Tibial nerve (tissue), 4 donors: ENCODE results near the gene C14orf180. TPM values are rescaled to one million over a fixed set of nuclear protein-coding genes. Genes with fewer than 3 reads are reported as not detected.

ENCODE experiments used
- DNase-seq, 2 donors: peaks; one replicate each; pipeline ENCODE4 v3.0.0-alpha.2; 2019; ENCODE audit warnings: low spot score in 2 of 2
- H3K27ac ChIP-seq, 4 donors: fragments of 200-600 bp; sonication (generic) in 3 of 4; one replicate each; pipeline ENCODE4 v1.5.1; 2017 to 2019; ENCODE audit warnings: mild to moderate bottlenecking in 1 of 4
- H3K27me3 ChIP-seq, 2 donors: fragments of 200-600 bp; sonication (generic) in 1 of 2; one replicate each; pipeline versions ENCODE4 v1.5.1 to v1.6.0; 2017 to 2019
- H3K36me3 ChIP-seq, 3 donors: fragments of 200-600 bp; sonication (generic); one replicate each; pipeline ENCODE4 v1.5.1; 2018 to 2019
- H3K4me1 ChIP-seq, 4 donors: fragments of 200-600 bp; sonication (generic) in 3 of 4; one replicate each; pipeline ENCODE4 v1.5.1; 2017 to 2019
- H3K4me3 ChIP-seq, 4 donors: fragments of 200-600 bp; sonication (generic) in 3 of 4; one replicate each; pipeline ENCODE4 v1.5.1; 2017 to 2019; ENCODE audit warnings: mild to moderate bottlenecking in 1 of 4, moderate library complexity in 1 of 4
- H3K9me3 ChIP-seq, 4 donors: fragments of 200-600 bp; sonication (generic) in 3 of 4; one replicate each; pipeline ENCODE4 v1.5.1; 2017 to 2019
- EP300 ChIP-seq, 2 donors: sonication (generic); formaldehyde crosslinking; IDR thresholded peaks; one replicate each; pipeline ENCODE4 v1.6.1; 2017; ENCODE audit warnings: antibody characterized with exemption in 2 of 2, mild to moderate bottlenecking in 1 of 2
- POLR2A ChIP-seq, 2 donors: fragments of 450-650 bp; IDR thresholded peaks; one replicate each; pipeline ENCODE4 v1.6.1; 2017; ENCODE audit warnings: antibody characterized with exemption in 2 of 2, mild to moderate bottlenecking in 2 of 2, moderate library complexity in 2 of 2
- WGBS, 2 donors: methylation state at CpG; one replicate each; pipeline ENCODE4 v1.1.5; 2018; 5-methylcytosine and 5-hydroxymethylcytosine counted together
- total RNA-seq, 4 donors: library from RNA; depleted of rRNA; stranded (reverse); fragments of >200 nt; gene quantifications; one replicate each; pipeline ENCODE4 v1.1.0, GENCODE V29; 2016
- TF ChIP-seq, protein P1 (sequence below), 5 experiments: fragments of 200-600 bp in 3 of 5; fragments of 450-650 bp in 2 of 5; sonication (generic) in 3 of 5; IDR thresholded peaks; one replicate each; pipeline ENCODE4 v1.5.1; 2016 to 2019; ENCODE audit warnings: antibody characterized with exemption in 5 of 5, mild to moderate bottlenecking in 3 of 5, moderate library complexity in 2 of 5

Gene C14orf180
- total RNA-seq, 4 donors from 2014 or later, result 6.1 to 31.2 (median 11.1) TPM

DNA sequence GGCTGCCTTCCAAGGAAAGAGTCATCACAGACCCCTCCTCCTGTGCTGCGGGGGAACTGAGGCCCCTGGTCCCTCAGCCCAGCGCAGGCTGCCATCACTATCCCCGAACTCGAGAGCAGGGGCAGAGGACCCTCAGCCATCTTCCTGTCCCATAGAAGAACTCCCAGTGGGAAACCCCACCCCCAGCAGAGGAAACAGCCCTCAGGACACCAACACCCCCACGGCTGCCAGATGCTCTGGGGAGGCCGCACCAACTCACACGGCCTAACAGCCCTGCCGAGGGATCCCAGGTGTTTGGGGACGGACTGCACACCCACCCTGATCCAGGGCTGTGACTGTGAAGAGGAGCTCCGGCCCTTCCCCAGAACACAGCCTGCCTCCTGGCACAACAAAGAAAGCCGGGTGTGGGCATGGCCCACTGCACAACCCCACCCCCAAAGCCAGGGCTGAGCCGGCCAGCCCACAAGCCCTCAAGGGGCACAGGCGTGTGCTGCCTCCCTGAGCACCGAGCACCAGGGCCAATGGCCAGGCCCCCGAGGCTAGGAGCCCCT is 16.3 kb upstream of the C14orf180 start:
- Histone ChIP-seq H3K27me3 (peaks cover 0 to 36% of the 10 kb centered on the region in 2 donors), H3K27ac (no peak overlapping the region), H3K4me1 (peaks cover 0 to 13% (median 0%) of the 10 kb centered on the region in 4 donors), H3K4me3 (no peak overlapping the region), H3K9me3 (no peaks in the 10 kb centered on the region), H3K36me3 (no peaks in the 10 kb centered on the region)
- TF ChIP-seq, protein P1, sequence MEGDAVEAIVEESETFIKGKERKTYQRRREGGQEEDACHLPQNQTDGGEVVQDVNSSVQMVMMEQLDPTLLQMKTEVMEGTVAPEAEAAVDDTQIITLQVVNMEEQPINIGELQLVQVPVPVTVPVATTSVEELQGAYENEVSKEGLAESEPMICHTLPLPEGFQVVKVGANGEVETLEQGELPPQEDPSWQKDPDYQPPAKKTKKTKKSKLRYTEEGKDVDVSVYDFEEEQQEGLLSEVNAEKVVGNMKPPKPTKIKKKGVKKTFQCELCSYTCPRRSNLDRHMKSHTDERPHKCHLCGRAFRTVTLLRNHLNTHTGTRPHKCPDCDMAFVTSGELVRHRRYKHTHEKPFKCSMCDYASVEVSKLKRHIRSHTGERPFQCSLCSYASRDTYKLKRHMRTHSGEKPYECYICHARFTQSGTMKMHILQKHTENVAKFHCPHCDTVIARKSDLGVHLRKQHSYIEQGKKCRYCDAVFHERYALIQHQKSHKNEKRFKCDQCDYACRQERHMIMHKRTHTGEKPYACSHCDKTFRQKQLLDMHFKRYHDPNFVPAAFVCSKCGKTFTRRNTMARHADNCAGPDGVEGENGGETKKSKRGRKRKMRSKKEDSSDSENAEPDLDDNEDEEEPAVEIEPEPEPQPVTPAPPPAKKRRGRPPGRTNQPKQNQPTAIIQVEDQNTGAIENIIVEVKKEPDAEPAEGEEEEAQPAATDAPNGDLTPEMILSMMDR (IDR thresholded peaks at IDR 0.05), result no peak
- TF ChIP-seq POLR2A (IDR thresholded peaks at IDR 0.05) (no peak), EP300 (IDR thresholded peaks at IDR 0.05) (no peak)
- 65 to 72% methylated on average over 5 to 11 of the region's 15 CpGs for WGBS, 2 donors
- no peak for DNase-seq

DNA sequence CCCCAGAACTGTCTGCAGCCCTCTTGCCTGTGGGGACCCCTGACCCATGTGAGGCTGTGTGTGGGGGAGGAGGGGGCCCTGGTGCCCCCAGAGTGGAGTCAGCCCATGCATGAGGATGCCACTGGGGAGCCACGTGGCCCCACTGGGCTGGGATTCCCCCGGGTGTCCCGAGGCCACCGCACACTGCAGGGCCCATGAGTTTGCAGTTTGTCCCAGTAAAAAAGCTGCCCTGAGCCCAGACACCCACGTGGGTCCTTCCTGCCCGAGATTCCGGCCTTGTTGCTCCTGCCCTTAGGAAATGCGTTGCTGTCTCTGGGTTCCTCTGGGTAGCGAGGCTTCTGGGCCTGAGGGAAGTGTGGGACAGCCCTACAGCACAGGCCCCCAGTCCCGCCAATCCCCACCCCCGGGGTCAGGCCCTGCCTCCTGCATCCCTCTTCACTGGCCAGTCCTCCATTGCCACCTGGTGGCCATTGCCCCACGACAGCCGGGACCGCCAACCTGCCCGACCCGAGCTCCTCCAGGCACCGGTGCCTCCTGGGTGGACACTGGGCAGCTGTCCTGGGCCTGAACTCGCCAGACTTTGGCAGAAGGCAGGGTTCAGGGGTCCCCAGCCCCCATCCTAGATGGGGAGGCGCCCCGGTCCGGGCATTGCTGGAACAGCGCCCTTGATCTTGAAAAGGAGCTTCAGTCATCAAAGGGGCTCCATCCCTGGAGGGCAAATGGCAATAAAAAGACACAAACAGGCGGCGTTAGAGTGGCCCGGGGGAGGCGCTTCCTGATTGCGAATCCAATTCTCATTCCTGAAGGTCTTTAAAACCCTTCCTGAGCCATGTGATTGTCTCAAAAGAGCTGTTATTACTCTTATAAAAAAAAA is 15.6 kb upstream of the C14orf180 start:
- peaks cover 0 to 39% of the 10 kb centered on the region in 2 donors for H3K27me3 ChIP-seq
- no peak for TF ChIP-seq POLR2A (IDR thresholded peaks at IDR 0.05)
- TF ChIP-seq, protein P1 (IDR thresholded peaks at IDR 0.05), result peak; percentile 64 to 89 (median 76)
- H3K36me3 ChIP-seq, result no peaks in the 10 kb centered on the region
- H3K27ac ChIP-seq, result no peak overlapping the region
- no peak overlapping the region for H3K4me3 ChIP-seq
- 2 to 7% methylated on average over 20 to 24 of the region's 27 CpGs for WGBS, 2 donors
- H3K4me1 ChIP-seq, result peaks cover 0 to 13% (median 0%) of the 10 kb centered on the region in 4 donors
- H3K9me3 ChIP-seq, result no peaks in the 10 kb centered on the region
- DNase-seq, result peak in 1 of 2 donors; percentile 60

DNA sequence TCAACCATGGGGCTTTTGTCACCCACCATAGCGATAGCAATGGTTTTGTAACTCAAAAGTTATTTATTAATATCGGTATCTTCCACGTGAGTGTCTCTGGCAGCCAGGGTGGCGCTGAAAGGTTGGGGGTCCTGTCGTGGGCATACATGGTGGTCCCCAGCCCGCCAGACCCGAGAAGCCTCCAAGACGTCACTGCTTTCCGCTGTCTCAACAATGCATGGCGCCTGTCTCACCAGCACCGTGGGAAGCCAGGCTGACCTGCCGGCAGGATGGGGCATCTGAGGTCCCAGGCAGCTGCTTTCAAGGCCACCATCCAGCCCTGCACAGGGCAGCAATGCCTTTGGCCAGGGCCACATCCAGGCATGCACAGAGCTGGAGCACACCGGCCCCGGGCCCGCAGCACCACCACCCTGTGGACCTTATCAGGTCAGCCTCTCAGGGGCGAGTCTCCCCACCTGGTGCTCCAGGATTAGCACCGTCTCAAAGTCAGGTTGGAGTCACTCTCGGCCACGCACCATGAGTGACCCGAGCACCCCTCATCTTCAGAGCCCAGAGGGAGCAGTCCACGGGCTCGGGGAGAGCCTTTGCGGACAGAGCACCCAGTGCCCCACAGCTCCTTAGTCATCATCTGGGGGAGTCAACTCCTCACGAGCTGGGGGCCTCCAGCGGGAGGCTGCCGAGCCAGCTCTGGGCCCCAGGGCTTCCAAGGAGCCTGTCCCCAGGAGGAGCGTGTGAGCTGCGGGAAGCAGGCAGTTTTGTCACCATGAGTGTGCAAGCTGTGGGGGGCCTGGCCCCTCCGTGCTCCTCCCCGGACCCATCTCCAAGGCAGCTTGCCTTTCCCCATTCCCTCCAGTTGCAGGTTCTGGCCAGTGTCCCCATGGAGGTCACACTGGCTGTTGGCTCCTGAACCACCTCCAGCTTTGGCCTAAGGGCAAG is 14.6 kb upstream of the C14orf180 start:
- Histone ChIP-seq H3K27ac (no peak overlapping the region), H3K4me3 (no peak overlapping the region), H3K9me3 (no peaks in the 10 kb centered on the region), H3K27me3 (peaks cover 0 to 39% of the 10 kb centered on the region in 2 donors), H3K36me3 (no peaks in the 10 kb centered on the region), H3K4me1 (peaks cover 0 to 13% (median 0%) of the 10 kb centered on the region in 4 donors)
- no peak for DNase-seq
- WGBS, 2 donors, result 67 to 73% methylated on average over 20 to 25 of the region's 30 CpGs
- TF ChIP-seq EP300 (IDR thresholded peaks at IDR 0.05), result no peak
- TF ChIP-seq, protein P1 (IDR thresholded peaks at IDR 0.05), result no peak

DNA sequence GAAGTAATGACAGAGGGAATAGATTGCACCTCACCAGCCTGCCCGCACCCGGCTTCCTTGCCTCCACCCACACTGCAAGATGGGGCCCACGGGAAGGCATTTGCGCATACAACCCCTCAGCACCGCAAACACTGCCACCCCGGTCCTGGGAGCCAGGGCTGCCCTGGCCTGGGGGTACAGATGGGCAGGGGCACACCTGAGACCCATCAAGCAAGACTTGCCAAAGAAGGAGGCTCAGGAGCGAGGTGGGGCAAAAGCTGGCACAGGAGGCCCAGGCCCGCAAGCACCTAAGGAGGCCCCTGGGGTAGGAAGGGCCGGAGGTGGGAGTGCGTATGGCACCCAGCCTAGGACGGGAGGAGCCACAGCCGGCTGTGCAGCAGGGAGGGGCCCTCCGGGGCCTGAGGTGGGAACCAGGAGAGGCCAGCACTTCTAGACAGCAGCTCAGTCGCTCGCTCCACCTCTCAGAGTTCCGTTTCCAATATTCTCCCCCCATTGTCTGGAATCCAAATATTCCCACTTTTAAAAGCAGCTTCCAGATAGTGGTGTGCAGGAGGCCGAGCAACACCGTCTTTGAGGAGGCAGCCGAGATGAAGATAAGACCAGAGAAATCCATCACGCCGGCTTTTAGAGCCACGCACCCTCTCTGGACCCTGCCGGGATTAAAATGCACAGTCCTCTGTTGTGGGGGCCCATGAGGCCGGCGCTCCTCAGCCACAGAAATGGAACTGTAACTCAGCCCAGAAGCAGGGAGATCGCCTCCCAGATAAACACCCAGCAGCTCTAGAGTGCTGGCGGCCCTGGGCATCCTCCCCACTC is 12.2 kb upstream of the C14orf180 start:
- no peaks in the 10 kb centered on the region for H3K9me3 ChIP-seq
- no peak overlapping the region for H3K4me3 ChIP-seq
- 42 to 49% methylated on average over 20 to 27 of the region's 27 CpGs for WGBS, 2 donors
- DNase-seq, result no peak
- TF ChIP-seq EP300 (IDR thresholded peaks at IDR 0.05) (no peak), POLR2A (IDR thresholded peaks at IDR 0.05) (no peak)
- TF ChIP-seq, protein P1 (IDR thresholded peaks at IDR 0.05), result no peak
- H3K4me1 ChIP-seq, result peaks cover 0 to 13% (median 0%) of the 10 kb centered on the region in 4 donors
- peaks cover 0 to 39% of the 10 kb centered on the region in 2 donors for H3K27me3 ChIP-seq
- no peak overlapping the region for H3K27ac ChIP-seq
- no peaks in the 10 kb centered on the region for H3K36me3 ChIP-seq
